Tibial nerve (tissue), 3 donors: ENCODE data around the gene HECTD4.

Source experiments
- POLR2A ChIP-seq, 2 donors: fragments of 450-650 bp; IDR thresholded peaks; one replicate each; pipeline ENCODE4 v1.6.1; 2017; ENCODE audit warnings: antibody characterized with exemption in 2 of 2, mild to moderate bottlenecking in 2 of 2, moderate library complexity in 2 of 2
- TF ChIP-seq, protein P1 (sequence below), 5 experiments: fragments of 200-600 bp in 3 of 5; fragments of 450-650 bp in 2 of 5; sonication (generic) in 3 of 5; IDR thresholded peaks; one replicate each; pipeline ENCODE4 v1.5.1; 2016 to 2019; ENCODE audit warnings: antibody characterized with exemption in 5 of 5, mild to moderate bottlenecking in 3 of 5, moderate library complexity in 2 of 5

DNA sequence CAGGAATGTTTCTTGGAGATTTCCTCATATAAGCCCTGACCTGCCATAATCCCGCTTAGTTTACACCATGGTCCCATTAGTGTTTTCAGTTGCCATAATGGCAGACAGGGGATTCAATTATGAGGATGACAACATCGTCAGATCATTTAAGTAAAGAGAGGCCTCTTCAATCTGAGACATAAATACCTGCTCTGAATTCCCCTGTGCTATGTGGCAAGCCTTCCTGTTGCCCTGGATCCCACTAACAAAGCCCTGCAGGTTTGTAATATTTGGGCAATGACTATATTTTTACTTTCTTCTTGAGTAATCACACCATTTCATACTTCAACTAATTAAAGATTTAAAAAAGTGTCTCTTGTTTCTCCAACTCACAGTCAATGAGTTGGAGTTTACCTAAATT is 147.9 kb downstream of the HECTD4 start:
- TF ChIP-seq, protein P1, sequence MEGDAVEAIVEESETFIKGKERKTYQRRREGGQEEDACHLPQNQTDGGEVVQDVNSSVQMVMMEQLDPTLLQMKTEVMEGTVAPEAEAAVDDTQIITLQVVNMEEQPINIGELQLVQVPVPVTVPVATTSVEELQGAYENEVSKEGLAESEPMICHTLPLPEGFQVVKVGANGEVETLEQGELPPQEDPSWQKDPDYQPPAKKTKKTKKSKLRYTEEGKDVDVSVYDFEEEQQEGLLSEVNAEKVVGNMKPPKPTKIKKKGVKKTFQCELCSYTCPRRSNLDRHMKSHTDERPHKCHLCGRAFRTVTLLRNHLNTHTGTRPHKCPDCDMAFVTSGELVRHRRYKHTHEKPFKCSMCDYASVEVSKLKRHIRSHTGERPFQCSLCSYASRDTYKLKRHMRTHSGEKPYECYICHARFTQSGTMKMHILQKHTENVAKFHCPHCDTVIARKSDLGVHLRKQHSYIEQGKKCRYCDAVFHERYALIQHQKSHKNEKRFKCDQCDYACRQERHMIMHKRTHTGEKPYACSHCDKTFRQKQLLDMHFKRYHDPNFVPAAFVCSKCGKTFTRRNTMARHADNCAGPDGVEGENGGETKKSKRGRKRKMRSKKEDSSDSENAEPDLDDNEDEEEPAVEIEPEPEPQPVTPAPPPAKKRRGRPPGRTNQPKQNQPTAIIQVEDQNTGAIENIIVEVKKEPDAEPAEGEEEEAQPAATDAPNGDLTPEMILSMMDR (IDR thresholded peaks at IDR 0.05) = no peak
- TF ChIP-seq POLR2A (IDR thresholded peaks at IDR 0.05) = no peak
